GM19372 (cell line): Measurements from ENCODE around the gene BMP4.

Experiments
- ATAC-seq: cut with Tn5 transposase; IDR thresholded peaks from one replicate; pipeline ENCODE4 v1.9.1; 2021; ENCODE audit warnings: mild to moderate bottlenecking, low read depth, moderate library complexity; ENCODE audit not compliant: unreplicated experiment

BMP4 gene

GRCh38 chr14:53947452-53948204, 9.0 kb downstream of the BMP4 start:
- ATAC-seq: no peak

DNA sequence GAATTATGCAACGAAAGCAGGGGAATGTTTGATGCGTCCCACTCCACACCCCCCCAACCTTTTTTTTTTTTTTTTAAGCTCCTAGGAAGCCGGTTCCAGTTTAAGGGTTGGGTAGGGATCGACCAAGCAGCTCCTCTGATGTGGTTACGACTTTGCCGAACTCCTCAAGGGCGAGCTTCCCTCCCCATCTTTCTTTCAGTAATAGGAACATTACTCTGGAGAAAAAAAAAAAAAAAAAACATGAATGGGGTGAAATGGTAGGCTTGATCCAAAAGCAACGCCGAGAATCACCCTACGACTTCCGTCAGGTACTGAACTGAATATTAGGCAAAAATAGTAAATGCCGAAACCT, 9.6 kb downstream of the BMP4 start:
- no peak for ATAC-seq

DNA sequence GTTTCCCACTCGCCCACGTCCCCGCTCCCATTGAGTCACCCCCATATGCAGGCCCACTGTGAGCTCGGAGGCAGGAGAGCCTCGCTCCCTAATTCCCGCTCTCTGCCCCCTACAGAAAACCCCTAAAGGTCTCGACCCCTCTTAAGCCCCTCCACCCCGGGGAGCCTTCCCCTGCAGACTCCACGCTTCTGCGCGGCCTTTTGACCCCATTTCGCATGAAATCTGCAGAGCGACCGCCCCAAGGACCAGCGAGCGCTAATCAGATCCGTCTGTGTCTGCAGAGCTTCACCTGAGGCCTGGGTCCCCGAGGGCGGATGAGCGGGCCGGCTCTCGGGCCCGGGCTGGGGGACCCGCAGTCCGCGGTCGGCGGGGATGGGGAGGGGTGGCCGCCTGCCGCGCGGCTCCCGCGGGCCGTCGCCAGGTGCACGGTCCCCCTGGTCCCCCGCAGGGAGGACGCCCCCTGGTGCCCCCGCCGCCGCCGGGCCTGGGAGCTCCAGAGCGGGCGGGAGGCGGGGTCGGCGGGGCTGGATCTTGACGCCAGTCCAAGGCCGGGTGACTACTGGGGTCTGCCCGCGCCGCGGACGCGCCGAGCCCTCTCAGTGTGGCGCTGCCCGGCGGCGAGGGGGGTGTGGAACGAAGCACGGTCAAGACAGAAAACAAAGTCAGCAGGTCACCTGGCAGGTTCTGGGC, 10.1 kb downstream of the BMP4 start:
- ATAC-seq: no peak

DNA sequence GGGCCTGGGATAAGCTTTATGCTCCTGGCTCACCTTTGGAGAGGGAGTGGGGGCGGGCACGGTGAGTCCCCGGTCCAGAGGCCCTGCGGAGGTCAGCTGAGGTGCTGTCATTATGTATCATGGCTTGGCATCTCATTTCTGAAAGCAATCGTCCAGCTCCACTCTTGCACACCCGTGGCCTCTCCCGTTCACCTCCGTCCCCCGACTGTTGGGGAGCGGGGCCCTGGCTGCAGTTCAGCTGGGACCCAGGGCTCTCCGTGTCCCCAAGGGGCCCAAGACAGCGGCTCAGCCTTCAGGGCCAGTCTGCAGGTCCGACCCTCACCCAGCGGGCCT, 10.6 kb downstream of the BMP4 start:
- no peak for ATAC-seq

DNA sequence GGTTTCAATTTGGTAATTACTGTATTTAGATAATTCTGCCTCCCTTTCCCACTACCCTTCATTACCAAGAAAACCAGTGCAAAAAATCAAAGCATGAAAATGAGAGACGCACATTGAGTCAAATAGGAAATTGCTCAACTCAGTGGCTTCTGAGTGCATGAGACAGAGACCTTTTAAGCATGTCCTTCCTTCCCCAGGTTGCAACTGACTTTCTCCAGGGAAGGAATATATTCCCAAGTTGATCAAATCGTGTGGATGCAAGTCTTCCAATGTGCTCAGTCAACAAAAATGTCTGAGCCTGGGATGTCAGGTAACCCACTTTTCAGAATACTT, 12.9 kb downstream of the BMP4 start:
- ATAC-seq: no peak

GRCh38 chr14:53942970-53943750, 13.5 kb downstream of the BMP4 start:
- no peak for ATAC-seq

GRCh38 chr14:53938136-53938837, 18.3 kb downstream of the BMP4 start:
- no peak for ATAC-seq

DNA sequence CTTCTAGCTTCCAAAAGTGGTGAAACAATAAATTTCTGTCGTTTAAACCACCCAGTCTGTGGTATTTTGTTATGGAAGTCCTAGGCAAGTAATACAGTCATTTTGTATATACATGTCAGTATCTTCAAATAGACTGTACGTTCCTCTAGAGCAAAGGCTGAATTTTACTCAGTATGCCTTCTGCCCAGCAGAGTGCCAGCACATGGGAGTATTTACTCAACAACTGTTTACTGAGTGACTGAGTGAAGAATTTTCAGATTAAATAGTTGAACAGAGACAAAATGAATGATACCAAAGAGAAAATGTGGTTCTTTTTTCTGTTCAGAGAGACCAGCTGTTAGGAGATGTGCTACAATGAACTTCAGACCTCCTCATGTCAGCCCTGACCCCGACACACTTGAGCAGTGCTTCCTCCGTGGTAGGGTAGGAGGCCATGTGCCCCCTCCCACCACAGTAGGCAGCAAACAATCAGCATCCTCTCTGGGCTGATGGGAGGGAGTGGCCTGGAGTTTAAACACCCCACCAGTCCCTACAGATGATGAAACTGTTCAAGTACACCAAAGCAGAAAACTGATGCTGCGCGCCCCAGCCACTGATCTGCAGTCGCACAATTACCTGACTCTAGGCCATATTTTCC, 21.7 kb downstream of the BMP4 start:
- no peak for ATAC-seq

GRCh38 chr14:53932966-53933365, 23.7 kb downstream of the BMP4 start:
- no peak for ATAC-seq

DNA sequence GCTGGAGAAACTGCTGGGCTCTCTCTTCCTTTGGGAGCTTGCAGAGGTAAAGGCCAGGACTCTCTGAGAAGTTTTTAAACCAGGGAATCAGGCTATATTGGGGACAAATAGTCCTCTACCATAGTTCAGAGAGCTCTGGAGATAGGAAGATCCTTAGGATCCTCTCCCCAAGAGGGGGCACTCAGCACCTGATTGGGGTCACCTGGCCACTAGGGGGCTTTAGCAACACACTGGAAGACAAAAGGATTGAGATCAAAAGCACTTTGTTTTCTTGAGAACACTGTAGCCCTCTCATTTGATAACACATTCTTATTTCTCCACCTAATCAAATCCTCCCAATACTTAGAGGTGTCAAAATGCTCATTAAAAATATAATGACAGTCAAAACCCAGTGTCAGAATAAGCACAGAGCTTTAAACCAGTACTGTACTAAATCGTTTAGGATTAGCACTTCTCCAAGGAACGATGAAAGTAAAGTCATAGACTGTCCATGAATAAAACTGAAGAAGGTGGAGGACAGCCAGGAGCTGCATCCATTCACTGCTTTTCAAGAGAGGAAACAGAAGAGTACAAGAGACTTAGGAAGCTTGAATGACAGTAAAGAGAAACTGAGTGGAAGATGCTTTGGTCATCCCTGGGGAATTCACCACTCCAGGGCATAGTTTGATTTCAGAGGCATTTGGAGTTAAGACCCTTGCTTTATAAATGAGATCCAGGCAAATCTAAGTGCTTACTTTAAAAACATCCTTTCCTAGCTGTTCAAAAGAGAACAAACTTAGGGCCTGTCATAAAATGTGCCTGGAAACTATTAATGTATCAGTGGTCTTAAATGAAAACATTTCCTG, 26.5 kb downstream of the BMP4 start:
- ATAC-seq: no peak

- ATAC-seq: no peak
These were observed 29.5 kb downstream of the BMP4 start for GRCh38 chr14:53927171-53927570.

GRCh38 chr14:53925201-53925766, 31.3 kb downstream of the BMP4 start:
- no peak for ATAC-seq

DNA sequence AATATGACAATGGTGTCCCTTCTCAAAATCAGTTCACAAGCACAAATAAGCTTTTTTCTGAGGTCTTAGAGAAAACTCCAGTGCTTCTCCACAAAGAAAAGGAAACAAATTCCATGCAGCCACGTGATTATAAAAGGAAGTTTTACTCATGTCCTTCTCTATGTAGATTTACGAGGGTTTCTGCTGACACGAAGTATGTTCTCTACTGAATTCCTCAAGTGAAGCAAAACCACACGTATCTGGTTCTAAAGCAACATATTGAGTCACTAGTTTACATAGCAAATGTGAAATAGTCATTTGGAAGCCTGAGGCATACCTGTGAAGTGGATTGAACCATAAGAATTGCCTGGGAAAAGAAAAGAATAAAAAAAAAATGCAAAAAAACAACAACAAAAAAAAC, 31.9 kb downstream of the BMP4 start:
- no peak for ATAC-seq

GRCh38 chr14:53921027-53921426, 35.6 kb downstream of the BMP4 start:
- no peak for ATAC-seq

DNA sequence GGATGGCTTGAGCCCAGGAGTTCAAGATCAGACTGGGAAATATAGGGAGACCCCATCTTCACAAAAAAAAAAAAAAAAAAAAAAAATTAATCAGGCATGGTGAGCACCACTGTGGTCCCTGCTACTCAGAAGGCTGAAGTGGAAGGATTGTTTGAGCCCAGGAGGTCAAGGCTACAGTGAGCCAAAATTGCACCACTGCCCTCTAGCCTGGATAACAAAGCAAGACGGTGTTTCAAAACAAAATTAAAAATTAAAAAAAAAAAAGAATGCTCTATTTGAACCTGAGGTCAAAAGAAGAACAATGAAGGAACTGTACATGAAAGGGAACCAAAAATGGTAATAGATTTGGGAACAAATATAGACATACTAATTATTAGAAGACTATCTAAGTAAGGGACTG, 40.4 kb downstream of the BMP4 start:
- no peak for ATAC-seq

GRCh38 chr14:53915364-53916014, 41.1 kb downstream of the BMP4 start:
- ATAC-seq: no peak

GRCh38 chr14:53912021-53912420, 44.6 kb downstream of the BMP4 start:
- no peak for ATAC-seq

- ATAC-seq: no peak
These were observed 48.2 kb downstream of the BMP4 start for GRCh38 chr14:53908416-53908815.

GRCh38 chr14:53902307-53902706, 54.3 kb downstream of the BMP4 start:
- no peak for ATAC-seq
